Skin of body (tissue), 3 donors: ENCODE measurements around the gene LEFTY1. TPM values are rescaled to one million over a fixed set of nuclear protein-coding genes. Genes with fewer than 3 reads are reported as not detected.
"Not testable (repeated sequence)": the region's sequence is repeated elsewhere in the genome, so short reads cannot be mapped to it uniquely, and the experiment has no call there.

Experiments used
- DNase-seq: peaks from one replicate; lab custom pipeline; 2025; lab: John Stamatoyannopoulos, UW
- small RNA-seq: library from RNA; depleted of rRNA; stranded (forward); fragments of <200 nt; gene quantifications from one replicate; pipeline ENCODE3, GENCODE V24; 2014; ENCODE audit warnings: low replicate concordance
- total RNA-seq: library from RNA; depleted of rRNA; stranded (reverse); fragments of >200 nt; gene quantifications from one replicate; pipeline ENCODE4 v1.2.3, GENCODE V29; 2014

The LEFTY1 gene
- total RNA-seq, 1 donor from 2014 or later, result 0.30 TPM

- DNase-seq, result no peak
Observed at GRCh38 chr1:225850370-225850769, 38.6 kb downstream of the LEFTY1 start.

DNA sequence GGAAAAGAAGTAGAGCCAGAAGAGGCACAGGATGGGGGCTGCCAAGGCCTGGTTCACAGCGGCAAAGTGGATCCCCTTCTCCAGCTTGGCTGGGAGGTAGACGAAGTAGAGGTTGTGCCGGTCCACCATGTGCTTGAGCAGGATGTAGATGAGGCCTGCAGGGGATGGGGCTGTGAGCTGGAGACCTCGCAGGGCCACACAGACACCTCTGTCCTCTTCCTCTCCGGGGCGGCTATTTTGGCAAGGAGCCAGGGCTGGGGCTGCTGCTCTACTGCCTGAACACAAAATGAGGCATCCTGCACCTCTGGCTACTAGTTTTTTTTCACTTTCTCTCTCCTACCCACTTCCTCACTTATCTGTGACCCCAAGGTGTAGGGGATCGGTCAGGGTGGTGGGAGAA is 39.0 kb downstream of the LEFTY1 start:
- no peak for DNase-seq

- no peak for DNase-seq
Observed at GRCh38 chr1:225848030-225848955, 40.7 kb downstream of the LEFTY1 start.

GRCh38 chr1:225847610-225848009 is 41.3 kb downstream of the LEFTY1 start:
- DNase-seq, result no peak

DNA sequence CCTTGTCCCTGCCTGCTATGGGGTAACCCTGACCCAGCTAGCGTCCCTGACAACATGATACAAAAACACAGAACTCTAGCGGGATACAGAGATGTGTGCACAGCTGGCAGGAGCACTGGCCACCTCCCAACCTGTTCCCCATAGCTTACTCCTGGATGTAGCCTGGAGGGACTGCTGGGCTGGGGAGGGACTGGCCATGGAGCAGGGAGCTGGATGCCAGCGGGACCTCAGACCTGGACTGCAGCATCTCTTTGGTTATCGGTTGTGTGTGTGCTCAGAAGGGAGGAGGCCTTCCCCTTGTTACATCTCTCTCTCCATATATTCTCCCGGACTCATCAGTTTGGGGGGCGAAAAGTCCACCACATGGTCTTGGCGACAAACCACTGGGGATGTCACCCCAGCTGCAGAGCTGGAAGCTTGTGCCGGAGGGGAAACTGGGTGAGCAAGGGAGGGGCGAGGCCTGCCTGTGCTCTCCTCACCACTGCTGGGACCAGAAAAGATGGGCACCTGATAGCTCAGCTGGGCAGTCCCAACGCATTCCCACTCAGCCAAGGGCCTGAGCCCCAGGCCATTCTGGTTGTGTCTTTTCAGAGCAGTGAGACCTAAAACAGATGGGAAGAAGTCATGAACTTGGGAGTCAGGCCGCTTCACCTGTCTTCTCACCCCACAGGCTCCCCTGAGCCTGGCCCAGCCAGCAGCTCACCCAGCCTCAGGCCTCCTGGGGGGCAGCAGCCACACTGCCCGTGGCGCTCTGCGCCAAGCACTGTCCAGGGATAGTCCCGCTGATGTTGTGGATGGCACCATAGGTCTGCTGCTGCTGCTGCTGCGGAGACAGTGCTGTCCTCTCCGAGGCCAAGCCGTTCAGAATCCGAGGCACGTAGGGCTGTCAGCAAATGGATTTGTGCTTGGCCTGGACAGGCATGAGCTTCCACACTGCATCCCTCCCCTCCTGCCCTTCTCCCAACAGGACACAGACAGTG is 42.3 kb downstream of the LEFTY1 start:
- DNase-seq, result no peak

GRCh38 chr1:225845571-225846259 is 43.2 kb downstream of the LEFTY1 start:
- peak; percentile 38 for DNase-seq

- no peak for DNase-seq
Observed at GRCh38 chr1:225845097-225845496, 43.8 kb downstream of the LEFTY1 start.

DNA sequence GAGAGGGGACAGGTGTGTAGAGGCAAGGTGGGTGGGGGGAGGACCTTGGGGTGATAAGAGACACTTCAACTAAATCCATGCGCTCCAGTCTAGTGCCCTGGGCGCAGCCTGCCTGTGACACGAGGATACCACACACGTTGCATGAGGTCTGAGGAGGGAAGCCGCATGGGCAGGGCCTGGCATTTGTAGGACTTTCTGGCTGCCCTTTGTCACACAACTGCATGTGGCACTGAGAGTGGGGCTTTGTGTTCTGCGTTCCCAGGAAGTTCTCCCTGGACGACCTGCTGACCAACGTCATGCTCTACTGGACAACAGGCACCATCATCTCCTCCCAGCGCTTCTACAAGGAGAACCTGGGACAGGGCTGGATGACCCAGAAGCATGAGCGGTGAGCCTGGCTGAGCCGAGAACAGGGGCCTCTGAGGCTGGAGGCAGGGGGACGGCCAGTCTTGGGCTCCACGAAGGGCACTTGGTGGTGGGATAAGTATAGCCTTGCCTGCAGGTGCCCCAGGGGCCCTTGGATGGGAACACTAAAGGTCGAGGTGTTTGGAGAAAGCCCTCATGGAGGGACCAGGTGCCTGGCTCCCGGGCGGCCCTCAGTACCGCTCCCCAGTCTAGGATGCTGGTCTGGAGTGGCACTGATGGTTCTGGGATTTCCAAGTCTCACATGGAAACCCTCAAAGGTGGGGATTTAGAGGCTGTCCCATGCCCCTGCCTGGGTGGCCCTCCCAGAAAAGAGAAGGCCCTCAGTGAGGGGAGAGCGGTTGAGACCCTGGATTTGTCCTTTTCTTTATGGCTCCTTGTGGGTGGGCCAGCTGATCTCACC is 44.5 kb downstream of the LEFTY1 start:
- DNase-seq, result no peak

DNA sequence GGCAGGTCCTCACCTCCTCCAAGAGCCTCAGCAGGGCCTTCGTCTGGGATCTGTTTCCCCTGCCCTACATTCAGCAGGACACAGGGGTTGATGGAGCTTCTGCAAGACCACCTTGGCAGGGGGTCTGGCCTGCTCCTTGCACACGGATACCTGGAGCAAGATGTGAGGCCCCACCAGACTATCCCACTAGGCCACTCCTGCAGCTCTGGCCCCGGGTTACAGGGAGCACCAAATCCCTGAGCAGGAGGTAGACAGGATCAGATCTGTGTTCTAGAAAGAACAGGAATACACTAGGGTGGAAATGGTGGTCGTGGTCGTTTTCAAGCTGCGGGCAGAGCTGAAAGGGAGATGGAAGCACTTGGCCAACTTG is 45.5 kb downstream of the LEFTY1 start:
- DNase-seq, result no peak

DNA sequence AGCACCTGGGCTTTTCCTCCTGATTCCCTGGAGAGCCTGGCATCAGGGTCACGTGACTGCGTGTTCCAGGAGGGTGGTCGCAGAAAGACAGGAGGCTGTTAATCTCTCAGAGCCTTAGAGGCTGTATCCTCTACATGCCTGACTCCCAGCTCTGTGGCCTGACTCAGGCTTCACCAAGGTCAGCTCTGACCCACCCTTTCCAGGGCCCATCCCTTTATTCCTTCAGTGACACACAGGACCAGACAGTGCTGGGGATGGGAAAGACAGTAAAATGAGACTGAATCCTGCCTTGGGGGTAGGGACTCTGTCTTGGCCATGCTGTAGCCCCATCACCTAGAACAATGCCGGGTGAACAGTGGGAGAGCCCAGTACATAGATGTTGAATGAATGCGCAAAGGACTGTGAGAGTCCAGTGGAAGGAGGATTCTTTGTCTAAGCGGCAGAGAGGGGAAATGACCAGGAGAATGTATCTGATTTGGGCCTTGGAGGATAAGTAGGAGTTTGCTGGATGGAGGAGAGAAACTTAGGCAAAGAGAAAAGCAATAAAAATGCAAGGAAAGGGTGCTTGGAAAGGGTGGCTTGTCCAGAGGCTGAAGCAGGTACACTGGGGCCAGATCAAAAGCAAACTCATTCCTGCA is 46.0 kb downstream of the LEFTY1 start:
- DNase-seq, result no peak

DNA sequence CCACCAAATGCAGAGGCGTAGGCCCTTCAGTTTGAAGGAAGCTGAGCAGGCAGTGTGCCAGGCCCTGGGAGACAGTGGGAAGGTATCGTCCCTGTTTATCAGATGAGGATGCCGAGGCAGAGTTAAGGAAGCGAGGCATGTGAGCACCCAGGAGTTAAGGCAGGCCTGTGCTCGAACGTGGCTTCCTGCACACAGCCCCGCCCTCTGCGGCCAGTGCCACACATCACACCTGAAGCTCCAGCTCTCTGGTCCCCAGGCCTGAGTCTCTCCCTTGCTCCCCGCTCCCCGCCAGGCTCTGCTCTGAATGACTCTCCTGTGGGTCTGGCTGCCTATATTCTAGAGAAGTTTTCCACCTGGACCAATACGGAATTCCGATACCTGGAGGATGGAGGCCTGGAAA is 46.9 kb downstream of the LEFTY1 start:
- DNase-seq, result no peak

- no peak for DNase-seq
Observed at GRCh38 chr1:225840713-225841112, 48.2 kb downstream of the LEFTY1 start.

GRCh38 chr1:225840223-225840610 is 48.7 kb downstream of the LEFTY1 start:
- DNase-seq, result no peak

GRCh38 chr1:225838793-225839192 is 50.2 kb downstream of the LEFTY1 start:
- DNase-seq, result no peak

DNA sequence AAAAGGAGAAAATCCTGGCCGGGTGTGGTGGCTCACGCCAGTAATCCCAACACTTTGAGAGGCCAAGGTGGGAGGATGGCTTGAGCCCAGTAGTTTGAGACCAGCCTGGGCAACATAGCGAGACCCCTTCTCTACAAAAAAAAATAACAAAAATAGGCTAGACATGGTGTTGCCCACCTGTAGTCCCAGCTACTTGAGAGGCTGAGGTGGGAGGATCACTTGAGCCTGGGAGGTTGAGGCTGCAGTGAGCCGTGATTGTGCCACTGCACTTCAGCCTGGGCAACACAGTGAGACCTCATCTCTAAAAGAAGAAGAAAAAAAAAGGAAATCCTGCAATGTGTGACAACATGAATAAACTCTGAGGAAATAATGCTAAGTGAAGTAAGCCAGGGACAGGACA is 52.6 kb downstream of the LEFTY1 start:
- not testable (repeated sequence) for DNase-seq

Small RNA genes within 50 kb of the gene (small RNA-seq; reads per million reads assigned to genes)
- gene AL117348.1, result not detected

Other genes starting within 250 kb of the LEFTY1 start
- 51.3 TPM for gene ENAH, start 236.0 kb downstream of the LEFTY1 start, total RNA-seq
- 208 TPM for gene SRP9, start 111.3 kb downstream of the LEFTY1 start, total RNA-seq
- 34.0 TPM for gene EPHX1, start 79.0 kb downstream of the LEFTY1 start, total RNA-seq
- gene TMEM63A, start 6.8 kb downstream of the LEFTY1 start, total RNA-seq, result 43.8 TPM
- gene PYCR2, start 35.1 kb upstream of the LEFTY1 start, total RNA-seq, result 22.8 TPM
- 6.7 TPM for gene LEFTY2, start 52.1 kb upstream of the LEFTY1 start, total RNA-seq
- 35.0 TPM for gene SDE2, start 110.2 kb upstream of the LEFTY1 start, total RNA-seq
- gene H3-3A, start 173.6 kb upstream of the LEFTY1 start, total RNA-seq, result 452 TPM